Measurements from ENCODE around the gene CCNG1.

CCNG1 gene

DNA sequence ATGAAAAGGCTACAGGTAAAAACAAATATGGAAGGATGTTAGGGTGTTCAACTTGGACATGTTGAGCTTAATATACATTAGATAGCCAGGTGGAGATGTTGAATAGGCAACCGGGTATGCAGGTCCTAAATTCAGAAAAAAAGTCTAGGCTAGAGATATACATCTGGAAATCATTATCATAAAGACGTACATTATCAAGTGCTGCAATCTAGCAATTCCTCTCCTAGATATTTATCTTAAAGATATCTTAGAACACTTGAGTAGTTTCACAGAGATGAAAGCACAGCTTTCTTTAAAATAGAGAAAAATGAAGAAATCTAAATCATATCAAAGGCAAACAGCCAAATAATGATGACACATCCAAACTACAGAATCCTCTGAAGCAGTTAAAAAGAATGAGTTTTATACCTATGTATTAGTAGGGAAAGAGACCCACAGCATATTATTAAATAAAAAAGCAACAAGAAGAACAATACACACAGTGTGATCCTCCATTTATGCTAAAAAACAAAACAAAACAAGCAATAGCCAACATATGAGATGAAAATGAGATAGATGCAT is 18.7 kb downstream of the CCNG1 start:
- no peak for TF ChIP-seq CTCF (IDR thresholded peaks at IDR 0.05; ENCODE audit: insufficient read depth, missing control alignments)
- no peak for FAIRE-seq
- DNase-seq (ENCODE audit: insufficient read length, low spot score), result no peak

DNA sequence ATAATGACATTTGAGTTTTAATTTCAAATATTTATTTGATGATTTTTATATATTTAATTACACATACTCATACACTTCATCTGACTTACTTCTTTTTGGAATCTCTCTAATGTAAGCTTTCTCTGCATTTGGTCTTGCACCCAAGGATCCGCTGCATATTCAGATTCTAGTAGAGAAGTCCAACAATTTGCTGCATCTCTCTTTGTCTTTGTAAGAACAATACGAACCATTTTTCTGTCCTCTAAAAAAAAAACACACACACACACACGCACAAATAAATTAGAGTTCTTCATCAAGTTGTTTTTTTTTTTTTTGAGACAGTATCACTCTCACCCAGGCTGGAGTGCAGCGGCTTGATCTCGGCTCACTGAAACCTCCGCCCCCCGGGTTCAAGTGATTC is 19.4 kb downstream of the CCNG1 start:
- TF ChIP-seq CTCF (IDR thresholded peaks at IDR 0.05; ENCODE audit: insufficient read depth, missing control alignments), result no peak
- FAIRE-seq, result no peak

DNA sequence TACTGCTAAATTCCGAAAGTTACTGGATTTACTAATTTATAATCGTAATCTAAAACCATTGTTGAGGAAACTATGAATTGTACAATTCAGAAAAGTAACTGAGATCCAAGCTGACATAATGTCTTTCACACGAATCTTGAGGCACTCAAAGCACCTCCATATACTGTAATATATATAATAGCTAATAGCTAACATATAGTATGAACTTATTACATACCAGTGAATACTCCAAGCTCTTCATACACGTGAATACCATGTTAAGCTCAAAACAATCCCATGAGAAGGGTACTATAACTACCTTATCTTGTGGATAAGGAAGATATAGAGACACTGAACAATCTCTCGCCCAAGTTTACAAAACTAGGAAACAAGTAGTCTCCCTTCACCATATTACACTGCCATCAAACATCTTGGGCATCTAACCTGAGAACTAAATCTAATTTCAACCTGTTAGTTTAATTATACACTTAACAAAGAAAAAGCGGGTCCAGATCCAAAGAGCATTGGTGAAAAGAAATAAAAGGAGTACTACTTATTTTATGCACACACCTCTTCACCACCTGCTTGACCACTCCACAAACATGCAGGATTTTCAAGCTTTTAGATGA is 21.5 kb downstream of the CCNG1 start:
- TF ChIP-seq CTCF (IDR thresholded peaks at IDR 0.05; ENCODE audit: insufficient read depth, missing control alignments), result no peak
- no peak for DNase-seq (ENCODE audit: insufficient read length, low spot score)
- no peak for FAIRE-seq

More for the DNA sequence above, 19.4 kb downstream of the CCNG1 start:
- DNase-seq (ENCODE audit: insufficient read length, low spot score), result no peak

- FAIRE-seq, result no peak
- no peak for DNase-seq (ENCODE audit: insufficient read length, low spot score)
- TF ChIP-seq CTCF (IDR thresholded peaks at IDR 0.05; ENCODE audit: insufficient read depth, missing control alignments), result no peak
These were observed 22.0 kb downstream of the CCNG1 start for GRCh38 chr5:163459462-163459818.

GRCh38 chr5:163459819-163460561 is 22.6 kb downstream of the CCNG1 start, which contains the start of gene NUDCD2:
Gene NUDCD2 (minus strand): TSS chr5:163460102. CDS start chr5:163460050, 52 bp downstream.
- no peak for DNase-seq (ENCODE audit: insufficient read length, low spot score)
- TF ChIP-seq CTCF (IDR thresholded peaks at IDR 0.05; ENCODE audit: insufficient read depth, missing control alignments), result peak; percentile 17
- peak; percentile 53 for FAIRE-seq

DNA sequence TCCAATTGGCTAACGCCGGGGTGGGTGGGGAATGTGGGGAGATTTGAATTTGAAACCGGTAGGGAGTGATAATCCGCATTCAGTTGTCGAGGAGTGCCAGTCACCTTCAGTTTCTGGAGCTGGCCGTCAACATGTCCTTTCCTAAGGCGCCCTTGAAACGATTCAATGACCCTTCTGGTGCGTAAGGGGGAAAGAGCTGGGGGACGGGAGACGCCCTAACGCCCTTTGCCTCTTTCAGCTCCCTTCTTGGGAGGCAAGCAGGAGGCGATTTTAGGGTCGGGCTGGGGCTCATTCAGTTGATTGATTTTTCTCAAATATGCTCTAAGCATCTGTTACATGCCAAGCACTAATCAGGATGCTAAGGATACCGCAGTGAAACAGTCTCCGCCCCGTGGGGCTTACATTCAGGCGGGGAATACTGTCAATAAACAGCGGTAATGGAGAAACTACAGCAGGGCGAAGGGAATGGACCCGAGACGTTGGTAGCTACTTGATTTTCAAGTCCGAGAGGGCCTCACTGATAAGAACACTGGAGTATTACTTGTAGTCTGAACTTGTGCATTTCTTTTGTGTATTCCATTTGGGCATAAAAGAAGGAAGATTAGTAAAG is 23.3 kb downstream of the CCNG1 start, which contains the start of gene HMMR:
HMMR (plus strand) TSS at position 71 of the 610 bp plus-strand sequence; CDS start at position 132, 61 bp downstream.
- no peak for DNase-seq (ENCODE audit: insufficient read length, low spot score)

More for the DNA sequence above, 23.3 kb downstream of the CCNG1 start, which contains the start of gene HMMR:
- no peak for TF ChIP-seq CTCF (IDR thresholded peaks at IDR 0.05; ENCODE audit: insufficient read depth, missing control alignments)
- FAIRE-seq, result peak; percentile 44

Measured in D721Med (cell line).